ENCODE measurements around the gene NELFA.

DNA sequence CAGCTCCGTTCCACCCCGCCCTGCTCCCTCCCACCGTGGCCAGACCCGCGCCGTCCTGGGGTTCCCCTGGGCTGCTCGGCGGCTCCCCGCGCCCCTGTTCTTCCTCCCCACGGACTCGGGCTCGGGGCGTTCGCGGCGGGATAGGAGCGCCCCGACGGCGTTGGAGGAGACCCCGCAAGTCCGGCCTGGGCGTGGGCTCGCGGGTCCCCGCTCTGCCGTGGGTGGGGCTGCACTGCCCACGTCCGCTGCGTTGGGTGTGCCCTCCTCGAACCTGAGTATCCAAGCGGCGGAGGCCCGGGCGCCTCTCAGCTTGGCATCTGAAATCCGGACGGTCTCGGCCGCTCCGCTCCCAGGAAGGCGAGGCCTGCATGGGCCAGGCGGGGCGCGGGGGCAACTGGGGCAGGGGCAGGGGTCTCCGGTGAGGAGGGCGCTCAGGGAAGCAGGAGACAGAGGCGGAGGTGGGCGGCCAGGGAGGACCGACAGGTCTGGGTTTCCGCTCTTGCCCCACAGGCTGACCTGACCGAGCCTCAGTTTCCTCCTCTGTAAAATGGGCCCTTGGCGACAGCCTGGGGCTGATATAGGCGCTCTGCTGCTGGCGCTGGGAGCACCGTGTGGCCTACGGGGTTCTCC lies 38.4 kb upstream of the NELFA start:
- TF ChIP-seq, protein P1, sequence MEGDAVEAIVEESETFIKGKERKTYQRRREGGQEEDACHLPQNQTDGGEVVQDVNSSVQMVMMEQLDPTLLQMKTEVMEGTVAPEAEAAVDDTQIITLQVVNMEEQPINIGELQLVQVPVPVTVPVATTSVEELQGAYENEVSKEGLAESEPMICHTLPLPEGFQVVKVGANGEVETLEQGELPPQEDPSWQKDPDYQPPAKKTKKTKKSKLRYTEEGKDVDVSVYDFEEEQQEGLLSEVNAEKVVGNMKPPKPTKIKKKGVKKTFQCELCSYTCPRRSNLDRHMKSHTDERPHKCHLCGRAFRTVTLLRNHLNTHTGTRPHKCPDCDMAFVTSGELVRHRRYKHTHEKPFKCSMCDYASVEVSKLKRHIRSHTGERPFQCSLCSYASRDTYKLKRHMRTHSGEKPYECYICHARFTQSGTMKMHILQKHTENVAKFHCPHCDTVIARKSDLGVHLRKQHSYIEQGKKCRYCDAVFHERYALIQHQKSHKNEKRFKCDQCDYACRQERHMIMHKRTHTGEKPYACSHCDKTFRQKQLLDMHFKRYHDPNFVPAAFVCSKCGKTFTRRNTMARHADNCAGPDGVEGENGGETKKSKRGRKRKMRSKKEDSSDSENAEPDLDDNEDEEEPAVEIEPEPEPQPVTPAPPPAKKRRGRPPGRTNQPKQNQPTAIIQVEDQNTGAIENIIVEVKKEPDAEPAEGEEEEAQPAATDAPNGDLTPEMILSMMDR (tag by site-specific recombination; IDR thresholded peaks at IDR 0.05): no peak
- TF ChIP-seq ZNF132 (tag by site-specific recombination; IDR thresholded peaks at IDR 0.05; ENCODE audit: borderline replicate concordance): no peak
- no peak for TF ChIP-seq ZNF274 (IDR thresholded peaks at IDR 0.05; ENCODE audit: low read length)
- TF ChIP-seq ZNF274 (tag by site-specific recombination; IDR thresholded peaks at IDR 0.05; ENCODE audit: borderline replicate concordance): no peak
- TF ChIP-seq ZEB2 (tag by site-specific recombination; IDR thresholded peaks at IDR 0.05): no peak
- TF ChIP-seq, protein P2, sequence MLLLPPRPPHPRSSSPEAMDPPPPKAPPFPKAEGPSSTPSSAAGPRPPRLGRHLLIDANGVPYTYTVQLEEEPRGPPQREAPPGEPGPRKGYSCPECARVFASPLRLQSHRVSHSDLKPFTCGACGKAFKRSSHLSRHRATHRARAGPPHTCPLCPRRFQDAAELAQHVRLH (tag by site-specific recombination; IDR thresholded peaks at IDR 0.05): no peak

Data from HEK293 (cell line).